Activated T-cell treated with anti-CD3 and anti-CD28 coated beads, Interleukin-2, amount 50 U/mL, for 4 hours (primary cell): Measurements from ENCODE around the gene IL1R2. TPM values are rescaled to one million over a fixed set of nuclear protein-coding genes. Genes with fewer than 3 reads are reported as not detected.

Source experiments
- ATAC-seq, 2 donors: fragments of 200-7000 bp; cut with Tn5 transposase; one replicate each; pipeline ENCODE4 v1.10.0; 2021
- DNase-seq: peaks from one replicate; pipeline ENCODE4 v3.0.0-alpha.2; 2020
- H3K27me3 Mint-ChIP-seq: one replicate; pipeline ENCODE4 v1.8.0; 2021; ENCODE audit warnings: low read depth, mixed read lengths
- H3K36me3 Mint-ChIP-seq: one replicate; pipeline ENCODE4 v1.8.0; 2022; ENCODE audit warnings: mixed read lengths; ENCODE audit not compliant: insufficient read depth
- H3K4me1 Mint-ChIP-seq: one replicate; pipeline ENCODE4 v1.8.0; 2021; ENCODE audit warnings: low read depth, mixed read lengths
- H3K4me3 Mint-ChIP-seq: one replicate; pipeline ENCODE4 v1.8.0; 2021; ENCODE audit warnings: mild to moderate bottlenecking, moderate library complexity, mixed read lengths
- H3K9me3 Mint-ChIP-seq: one replicate; pipeline ENCODE4 v1.8.0; 2021; ENCODE audit warnings: mixed read lengths
- total RNA-seq, 3 donors: library from RNA; stranded (reverse); gene quantifications; one replicate each; pipeline ENCODE4 v1.2.1, GENCODE V29; 2021

The IL1R2 gene
- total RNA-seq, 3 donors from 2014 or later: 4.1 to 11.4 (median 4.3) TPM

GRCh38 chr2:102029405-102029804, 37.6 kb downstream of the IL1R2 start:
- ATAC-seq: no peak
- no peak overlapping the region for H3K4me3 Mint-ChIP-seq

GRCh38 chr2:102029952-102030351, 38.2 kb downstream of the IL1R2 start:
- DNase-seq (no peak), ATAC-seq (no peak)
- peaks cover 46% of the 10 kb centered on the region for H3K4me1 Mint-ChIP-seq
- no peak overlapping the region for H3K4me3 Mint-ChIP-seq
- H3K9me3 Mint-ChIP-seq: no peaks in the 10 kb centered on the region
- H3K27me3 Mint-ChIP-seq: no peaks in the 10 kb centered on the region
- H3K36me3 Mint-ChIP-seq: no peaks in the 10 kb centered on the region

More at GRCh38 chr2:102029405-102029804, 37.6 kb downstream of the IL1R2 start:
- Mint-ChIP-seq H3K4me1 (peaks cover 43% of the 10 kb centered on the region), H3K36me3 (no peaks in the 10 kb centered on the region), H3K9me3 (no peaks in the 10 kb centered on the region), H3K27me3 (no peaks in the 10 kb centered on the region)
- no peak for DNase-seq

- H3K36me3 Mint-ChIP-seq: no peaks in the 10 kb centered on the region
- DNase-seq (no peak), ATAC-seq (no peak)
- no peak overlapping the region for H3K4me3 Mint-ChIP-seq
- no peaks in the 10 kb centered on the region for H3K27me3 Mint-ChIP-seq
- no peaks in the 10 kb centered on the region for H3K9me3 Mint-ChIP-seq
- H3K4me1 Mint-ChIP-seq: peaks cover 45% of the 10 kb centered on the region
These were observed 38.7 kb downstream of the IL1R2 start for GRCh38 chr2:102030502-102030854.

GRCh38 chr2:102030855-102031527, 39.2 kb downstream of the IL1R2 start:
- Mint-ChIP-seq H3K9me3 (no peaks in the 10 kb centered on the region), H3K36me3 (no peaks in the 10 kb centered on the region), H3K4me1 (peaks cover 45% of the 10 kb centered on the region), H3K4me3 (no peak overlapping the region), H3K27me3 (no peaks in the 10 kb centered on the region)
- no peak for ATAC-seq
- no peak for DNase-seq

GRCh38 chr2:102032368-102033030, 40.7 kb downstream of the IL1R2 start:
- H3K9me3 Mint-ChIP-seq: no peaks in the 10 kb centered on the region
- no peaks in the 10 kb centered on the region for H3K27me3 Mint-ChIP-seq
- ATAC-seq (no peak), DNase-seq (no peak)
- no peaks in the 10 kb centered on the region for H3K36me3 Mint-ChIP-seq
- H3K4me1 Mint-ChIP-seq: peaks cover 45% of the 10 kb centered on the region
- H3K4me3 Mint-ChIP-seq: no peak overlapping the region

GRCh38 chr2:102033031-102033749, 41.4 kb downstream of the IL1R2 start:
- Mint-ChIP-seq H3K9me3 (no peaks in the 10 kb centered on the region), H3K36me3 (no peaks in the 10 kb centered on the region), H3K4me1 (peaks cover 41% of the 10 kb centered on the region), H3K27me3 (no peaks in the 10 kb centered on the region), H3K4me3 (peak overlapping the region; percentile 33)
- ATAC-seq (peak; percentile 60 to 78), DNase-seq (no peak)

- Mint-ChIP-seq H3K4me1 (peaks cover 35% of the 10 kb centered on the region), H3K36me3 (no peaks in the 10 kb centered on the region), H3K27me3 (peaks cover 2% of the 10 kb centered on the region), H3K4me3 (peak overlapping the region; percentile 33), H3K9me3 (no peaks in the 10 kb centered on the region)
- DNase-seq (no peak), ATAC-seq (no peak)
These were observed 42.3 kb downstream of the IL1R2 start for GRCh38 chr2:102033750-102034682.

- DNase-seq: no peak
- Mint-ChIP-seq H3K4me1 (peaks cover 32% of the 10 kb centered on the region), H3K9me3 (no peaks in the 10 kb centered on the region), H3K36me3 (no peaks in the 10 kb centered on the region), H3K27me3 (peaks cover 3% of the 10 kb centered on the region), H3K4me3 (no peak overlapping the region)
- ATAC-seq: no peak
These were observed 43.2 kb downstream of the IL1R2 start for GRCh38 chr2:102034683-102035548.

GRCh38 chr2:102037681-102038080, 45.9 kb downstream of the IL1R2 start:
- no peak for DNase-seq
- no peak overlapping the region for H3K4me3 Mint-ChIP-seq
- H3K9me3 Mint-ChIP-seq: no peaks in the 10 kb centered on the region
- ATAC-seq: no peak
- peaks cover 31% of the 10 kb centered on the region for H3K4me1 Mint-ChIP-seq
- H3K36me3 Mint-ChIP-seq: no peaks in the 10 kb centered on the region
- peaks cover 15% of the 10 kb centered on the region for H3K27me3 Mint-ChIP-seq

- Mint-ChIP-seq H3K9me3 (no peaks in the 10 kb centered on the region), H3K36me3 (no peaks in the 10 kb centered on the region), H3K4me3 (no peak overlapping the region), H3K4me1 (peaks cover 11% of the 10 kb centered on the region), H3K27me3 (peaks cover 25% of the 10 kb centered on the region)
- DNase-seq (no peak), ATAC-seq (no peak)
These were observed 48.5 kb downstream of the IL1R2 start for GRCh38 chr2:102040229-102040628.

- no peak for DNase-seq
- Mint-ChIP-seq H3K36me3 (no peaks in the 10 kb centered on the region), H3K9me3 (no peaks in the 10 kb centered on the region), H3K4me3 (no peak overlapping the region), H3K27me3 (peaks cover 32% of the 10 kb centered on the region), H3K4me1 (peaks cover 10% of the 10 kb centered on the region)
- no peak for ATAC-seq
These were observed 49.6 kb downstream of the IL1R2 start for GRCh38 chr2:102041351-102041750.

- ATAC-seq: no peak
- Mint-ChIP-seq H3K27me3 (peaks cover 39% of the 10 kb centered on the region), H3K9me3 (no peaks in the 10 kb centered on the region), H3K4me3 (no peak overlapping the region), H3K36me3 (no peaks in the 10 kb centered on the region), H3K4me1 (peaks cover 10% of the 10 kb centered on the region)
- DNase-seq: no peak
These were observed 50.7 kb downstream of the IL1R2 start for GRCh38 chr2:102042196-102043081.
